Fibroblast of lung (primary cell): ENCODE results near the gene TMPRSS9. TPM values are rescaled to one million over a fixed set of nuclear protein-coding genes. Genes with fewer than 3 reads are reported as not detected.

Experiments
- DNase-seq, 2 donors: peaks; one replicate each; pipeline versions ENCODE4 v3.0.0 to v3.0.0-alpha.2; 2010; ENCODE audit warnings: low read depth in 2 of 2
- H2AFZ ChIP-seq: 2 replicates; pipeline ENCODE4 v1.5.1; 2012; ENCODE audit warnings: low read length, control low read depth, inconsistent platforms
- H3K27ac ChIP-seq: 2 replicates; pipeline ENCODE4 v1.5.1; 2011; ENCODE audit warnings: low read length, control low read depth; ENCODE audit not compliant: insufficient read depth
- H3K27me3 ChIP-seq: 2 replicates; pipeline ENCODE4 v1.5.1; 2011; ENCODE audit warnings: mild to moderate bottlenecking, low read length; ENCODE audit not compliant: control insufficient read depth, insufficient read depth
- H3K36me3 ChIP-seq: 2 replicates; pipeline ENCODE4 v1.5.1; 2011; ENCODE audit warnings: low read length; ENCODE audit not compliant: control insufficient read depth, insufficient read depth
- H3K4me1 ChIP-seq: 2 replicates; pipeline ENCODE4 v1.5.1; 2011; ENCODE audit warnings: low read length; ENCODE audit not compliant: control insufficient read depth, insufficient read depth; ENCODE audit errors: extremely low read depth
- H3K4me2 ChIP-seq: 2 replicates; pipeline ENCODE4 v1.5.1; 2011; ENCODE audit warnings: low read length, control low read depth; ENCODE audit not compliant: insufficient read depth; ENCODE audit errors: extremely low read depth
- H3K4me3 ChIP-seq, 4 experiments: fragments of 200-600 bp in 1 of 4; sonication (generic) in 1 of 4; replicated peaks in 1 of 4; 2 replicates each; pipeline ENCODE4 v1.5.1; 2011 to 2016; ENCODE audit warnings: low read length in 4 of 4, low read depth in 3 of 4, mild to moderate bottlenecking in 3 of 4, control low read depth in 2 of 4, inconsistent platforms in 1 of 4, mixed read lengths in 1 of 4; ENCODE audit not compliant: insufficient read depth in 1 of 4; ENCODE audit errors: control extremely low read depth in 1 of 4
- H3K79me2 ChIP-seq: 2 replicates; pipeline ENCODE4 v1.5.1; 2012; ENCODE audit warnings: mild to moderate bottlenecking, low read length, inconsistent platforms; ENCODE audit not compliant: control insufficient read depth, insufficient read depth
- H3K9ac ChIP-seq: 2 replicates; pipeline ENCODE4 v1.5.1; 2011; ENCODE audit warnings: mild to moderate bottlenecking, low read length, control low read depth; ENCODE audit not compliant: insufficient read depth
- H3K9me3 ChIP-seq: 2 replicates; pipeline ENCODE4 v1.5.1; 2012; ENCODE audit warnings: low read depth, low read length; ENCODE audit not compliant: control insufficient read depth, insufficient read depth
- H4K20me1 ChIP-seq: 2 replicates; pipeline ENCODE4 v1.5.1; 2011; ENCODE audit warnings: low read length; ENCODE audit not compliant: control insufficient read depth, insufficient read depth; ENCODE audit errors: extremely low read depth
- EZH2 ChIP-seq: IDR thresholded peaks from 2 replicates; pipeline ENCODE4 v1.5.1; 2012; ENCODE audit warnings: low read length, control low read depth, mild to moderate bottlenecking; ENCODE audit errors: missing control alignments
- polyA plus RNA-seq, 2 donors: library from polyadenylated mRNA; depleted of rRNA in 1 of 2; stranded (reverse) in 1 of 2; unstranded in 1 of 2; fragments of >200 nt; gene quantifications; 2 replicates each; pipeline ENCODE4 v1.2.1, GENCODE V29; 2011 to 2012; ENCODE audit warnings: missing spikeins in 1 of 2
- total RNA-seq: library from RNA; depleted of rRNA; stranded (reverse); fragments of >200 nt; gene quantifications from 2 replicates; pipeline ENCODE4 v1.2.1, GENCODE V29; 2014
- TF ChIP-seq, protein P1 (sequence below), 2 donors: IDR thresholded peaks in 1 of 2; conservative IDR thresholded peaks in 1 of 2; 1 replicate in 1 of 2; 2 replicates in 1 of 2; pipeline ENCODE4 v1.5.1; 2011 to 2012; ENCODE audit warnings: low read length in 2 of 2, control low read depth in 1 of 2, inconsistent platforms in 1 of 2, low read depth in 1 of 2, mild to moderate bottlenecking in 1 of 2

TMPRSS9 gene
- total and polyA plus RNA-seq, 2 donors (not counting 1 experiment from before 2014, with no cell fraction given) = not detected

- Histone ChIP-seq H2AFZ (no peak overlapping the region), H3K36me3 (no peaks in the 10 kb centered on the region), H3K27me3 (peaks cover 3% of the 10 kb centered on the region), H3K9me3 (no peaks in the 10 kb centered on the region), H3K4me3 (no peak overlapping the region), H3K79me2 (no peaks in the 10 kb centered on the region), H3K27ac (no peak overlapping the region), H3K4me2 (no peak overlapping the region), H4K20me1 (no peaks in the 10 kb centered on the region), H3K9ac (no peak overlapping the region), H3K4me1 (no peaks in the 10 kb centered on the region)
- DNase-seq = no peak
- TF ChIP-seq, protein P1, sequence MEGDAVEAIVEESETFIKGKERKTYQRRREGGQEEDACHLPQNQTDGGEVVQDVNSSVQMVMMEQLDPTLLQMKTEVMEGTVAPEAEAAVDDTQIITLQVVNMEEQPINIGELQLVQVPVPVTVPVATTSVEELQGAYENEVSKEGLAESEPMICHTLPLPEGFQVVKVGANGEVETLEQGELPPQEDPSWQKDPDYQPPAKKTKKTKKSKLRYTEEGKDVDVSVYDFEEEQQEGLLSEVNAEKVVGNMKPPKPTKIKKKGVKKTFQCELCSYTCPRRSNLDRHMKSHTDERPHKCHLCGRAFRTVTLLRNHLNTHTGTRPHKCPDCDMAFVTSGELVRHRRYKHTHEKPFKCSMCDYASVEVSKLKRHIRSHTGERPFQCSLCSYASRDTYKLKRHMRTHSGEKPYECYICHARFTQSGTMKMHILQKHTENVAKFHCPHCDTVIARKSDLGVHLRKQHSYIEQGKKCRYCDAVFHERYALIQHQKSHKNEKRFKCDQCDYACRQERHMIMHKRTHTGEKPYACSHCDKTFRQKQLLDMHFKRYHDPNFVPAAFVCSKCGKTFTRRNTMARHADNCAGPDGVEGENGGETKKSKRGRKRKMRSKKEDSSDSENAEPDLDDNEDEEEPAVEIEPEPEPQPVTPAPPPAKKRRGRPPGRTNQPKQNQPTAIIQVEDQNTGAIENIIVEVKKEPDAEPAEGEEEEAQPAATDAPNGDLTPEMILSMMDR (conservative IDR thresholded peaks at IDR 0.05 in 1 of 2, IDR thresholded peaks at IDR 0.05 in 1 of 2; ENCODE audit: low read depth in 1 of 2, low read length in 2 of 2) = no peak
- no peak for TF ChIP-seq EZH2
Observed at GRCh38 chr19:2376784-2377519, 16.9 kb downstream of the TMPRSS9 start.

DNA sequence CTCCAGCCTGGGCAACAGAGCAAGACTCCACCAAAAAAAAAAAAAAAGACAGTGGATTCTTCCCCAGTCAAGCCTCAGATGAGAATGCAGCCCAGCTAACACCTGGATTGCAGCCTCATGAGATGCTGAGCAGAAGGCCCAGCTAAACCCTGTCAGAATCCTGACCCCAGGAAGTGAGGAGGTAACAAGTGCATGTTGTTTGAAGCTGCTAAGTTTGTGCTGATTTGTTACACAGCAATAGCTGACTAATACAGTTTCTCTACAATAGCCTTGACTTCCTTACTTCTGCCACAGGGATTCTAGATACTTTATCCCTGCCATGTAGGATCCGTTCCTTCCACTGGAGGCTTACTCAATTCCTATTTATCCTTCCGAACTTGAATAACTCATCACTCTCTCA is 20.5 kb downstream of the TMPRSS9 start:
- Histone ChIP-seq H3K27me3 (peaks cover 3% of the 10 kb centered on the region), H2AFZ (no peak overlapping the region)

DNA sequence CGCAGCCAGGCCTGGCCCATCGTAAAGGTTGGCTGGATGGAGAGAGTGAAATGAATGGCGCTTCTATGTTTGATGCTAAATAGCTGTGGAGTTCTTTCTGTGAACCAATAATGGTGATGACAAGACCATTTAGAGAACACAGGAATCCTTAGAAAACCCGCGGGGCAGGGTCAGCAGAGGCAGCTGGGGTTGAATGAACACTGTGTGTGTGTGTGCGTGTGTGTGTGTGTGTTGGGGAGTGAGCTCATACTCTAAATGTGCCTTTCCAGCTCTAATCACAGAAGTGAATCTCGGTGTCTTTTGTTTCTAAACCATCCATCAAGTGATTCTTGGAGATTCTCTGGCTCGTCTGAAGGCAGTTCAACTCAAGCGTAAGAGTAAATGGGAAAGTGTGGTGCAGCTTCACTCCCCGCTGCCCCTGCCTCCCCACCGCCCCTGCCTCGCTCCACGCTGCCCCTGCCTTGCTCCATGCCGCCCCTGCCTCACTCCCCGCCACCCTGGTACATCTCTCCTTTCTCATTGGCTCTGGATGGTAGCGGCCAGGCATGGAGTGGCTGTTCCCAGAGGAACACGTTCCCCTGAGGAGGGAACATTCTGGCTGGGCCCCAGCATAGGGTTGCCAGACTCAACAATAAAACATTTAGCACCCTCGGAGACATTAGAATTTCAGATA is 21.2 kb downstream of the TMPRSS9 start:
- peaks cover 3% of the 10 kb centered on the region for H3K4me1 ChIP-seq
- H3K27ac ChIP-seq = no peak overlapping the region
- no peaks in the 10 kb centered on the region for H3K79me2 ChIP-seq
- peaks cover 3% of the 10 kb centered on the region for H3K27me3 ChIP-seq
- H3K9ac ChIP-seq = no peak overlapping the region
- TF ChIP-seq, protein P1 (conservative IDR thresholded peaks at IDR 0.05 in 1 of 2, IDR thresholded peaks at IDR 0.05 in 1 of 2; ENCODE audit: low read depth in 1 of 2, low read length in 2 of 2) = no peak
- TF ChIP-seq EZH2 = no peak
- no peaks in the 10 kb centered on the region for H3K36me3 ChIP-seq
- no peak overlapping the region for H2AFZ ChIP-seq
- no peak overlapping the region for H3K4me3 ChIP-seq
- peak; percentile 18 to 84 for DNase-seq
- H3K4me2 ChIP-seq = no peak overlapping the region
- no peaks in the 10 kb centered on the region for H4K20me1 ChIP-seq
- no peaks in the 10 kb centered on the region for H3K9me3 ChIP-seq

More for the DNA sequence above, 20.5 kb downstream of the TMPRSS9 start:
- H3K79me2 ChIP-seq = no peaks in the 10 kb centered on the region
- H3K9me3 ChIP-seq = no peaks in the 10 kb centered on the region
- H4K20me1 ChIP-seq = no peaks in the 10 kb centered on the region
- H3K36me3 ChIP-seq = no peaks in the 10 kb centered on the region
- no peak overlapping the region for H3K27ac ChIP-seq
- H3K9ac ChIP-seq = no peak overlapping the region
- H3K4me2 ChIP-seq = no peak overlapping the region
- peaks cover 3% of the 10 kb centered on the region for H3K4me1 ChIP-seq
- no peak for DNase-seq
- no peak for TF ChIP-seq EZH2
- TF ChIP-seq, protein P1 (conservative IDR thresholded peaks at IDR 0.05 in 1 of 2, IDR thresholded peaks at IDR 0.05 in 1 of 2; ENCODE audit: low read depth in 1 of 2, low read length in 2 of 2) = no peak
- H3K4me3 ChIP-seq = no peak overlapping the region
